ENCODE measurements around the gene ADAMTS17. TPM values are rescaled to one million over a fixed set of nuclear protein-coding genes. Genes with fewer than 3 reads are reported as not detected.

Gene ADAMTS17
- total RNA-seq, 1 donor from 2014 or later: 1.5 TPM

- H3K4me1 Mint-ChIP-seq (ENCODE audit: unreplicated experiment): no peaks in the 10 kb centered on the region
- DNase-seq (ENCODE audit: extremely low spot score, unreplicated experiment): no peak
- no peaks in the 10 kb centered on the region for H3K36me3 Mint-ChIP-seq (ENCODE audit: unreplicated experiment)
- TF ChIP-seq CTCF (IDR thresholded peaks at IDR 0.05): no peak
- no peaks in the 10 kb centered on the region for H3K9me3 Mint-ChIP-seq (ENCODE audit: unreplicated experiment)
- peaks cover 6% of the 10 kb centered on the region for H3K27me3 Mint-ChIP-seq (ENCODE audit: unreplicated experiment)
- H3K27ac Mint-ChIP-seq (ENCODE audit: unreplicated experiment): no peak overlapping the region
- no peak overlapping the region for H3K4me3 Mint-ChIP-seq (ENCODE audit: unreplicated experiment)
Observed at GRCh38 chr15:100156201-100156600, 185.6 kb downstream of the ADAMTS17 start.

GRCh38 chr15:100154338-100154737, 187.4 kb downstream of the ADAMTS17 start:
- Mint-ChIP-seq H3K27me3 (ENCODE audit: unreplicated experiment) (peaks cover 5% of the 10 kb centered on the region), H3K4me3 (ENCODE audit: unreplicated experiment) (no peak overlapping the region), H3K9me3 (ENCODE audit: unreplicated experiment) (peaks cover 5% of the 10 kb centered on the region), H3K4me1 (ENCODE audit: unreplicated experiment) (no peaks in the 10 kb centered on the region), H3K27ac (ENCODE audit: unreplicated experiment) (no peak overlapping the region), H3K36me3 (ENCODE audit: unreplicated experiment) (no peaks in the 10 kb centered on the region)
- TF ChIP-seq CTCF (IDR thresholded peaks at IDR 0.05): no peak
- DNase-seq (ENCODE audit: extremely low spot score, unreplicated experiment): no peak

GRCh38 chr15:100152463-100152862, 189.3 kb downstream of the ADAMTS17 start:
- Mint-ChIP-seq H3K4me1 (ENCODE audit: unreplicated experiment) (no peaks in the 10 kb centered on the region), H3K27ac (ENCODE audit: unreplicated experiment) (no peak overlapping the region), H3K9me3 (ENCODE audit: unreplicated experiment) (peaks cover 21% of the 10 kb centered on the region), H3K27me3 (ENCODE audit: unreplicated experiment) (no peaks in the 10 kb centered on the region), H3K36me3 (ENCODE audit: unreplicated experiment) (peaks cover 2% of the 10 kb centered on the region), H3K4me3 (ENCODE audit: unreplicated experiment) (no peak overlapping the region)
- TF ChIP-seq CTCF (IDR thresholded peaks at IDR 0.05): no peak
- DNase-seq (ENCODE audit: extremely low spot score, unreplicated experiment): no peak

- peaks cover 28% of the 10 kb centered on the region for H3K9me3 Mint-ChIP-seq (ENCODE audit: unreplicated experiment)
- H3K27ac Mint-ChIP-seq (ENCODE audit: unreplicated experiment): no peak overlapping the region
- H3K4me1 Mint-ChIP-seq (ENCODE audit: unreplicated experiment): no peaks in the 10 kb centered on the region
- DNase-seq (ENCODE audit: extremely low spot score, unreplicated experiment): no peak
- no peaks in the 10 kb centered on the region for H3K27me3 Mint-ChIP-seq (ENCODE audit: unreplicated experiment)
- TF ChIP-seq CTCF (IDR thresholded peaks at IDR 0.05): no peak
- H3K36me3 Mint-ChIP-seq (ENCODE audit: unreplicated experiment): peaks cover 2% of the 10 kb centered on the region
- no peak overlapping the region for H3K4me3 Mint-ChIP-seq (ENCODE audit: unreplicated experiment)
Observed at GRCh38 chr15:100150906-100151305, 190.9 kb downstream of the ADAMTS17 start.

- no peak for DNase-seq (ENCODE audit: extremely low spot score, unreplicated experiment)
- no peaks in the 10 kb centered on the region for H3K27me3 Mint-ChIP-seq (ENCODE audit: unreplicated experiment)
- no peak overlapping the region for H3K27ac Mint-ChIP-seq (ENCODE audit: unreplicated experiment)
- no peak for TF ChIP-seq CTCF (IDR thresholded peaks at IDR 0.05)
- H3K4me1 Mint-ChIP-seq (ENCODE audit: unreplicated experiment): no peaks in the 10 kb centered on the region
- peaks cover 28% of the 10 kb centered on the region for H3K9me3 Mint-ChIP-seq (ENCODE audit: unreplicated experiment)
- H3K36me3 Mint-ChIP-seq (ENCODE audit: unreplicated experiment): peaks cover 2% of the 10 kb centered on the region
- no peak overlapping the region for H3K4me3 Mint-ChIP-seq (ENCODE audit: unreplicated experiment)
Observed at GRCh38 chr15:100147828-100148227, 193.9 kb downstream of the ADAMTS17 start.

All from osteocyte (in vitro differentiated cells).